Thyroid gland (tissue), 4 donors: ENCODE results near the gene MB21D2. TPM values are rescaled to one million over a fixed set of nuclear protein-coding genes. Genes with fewer than 3 reads are reported as not detected.

Source experiments
- DNase-seq, 2 donors: peaks; one replicate each; pipeline ENCODE4 v3.0.0-alpha.2; 2019
- H3K27ac ChIP-seq, 3 donors: fragments of 200-600 bp; sonication (generic); 1 replicate in 2 of 3; 2 replicates in 1 of 3; pipeline ENCODE4 v1.5.1; 2016 to 2019; ENCODE audit warnings: mild to moderate bottlenecking in 1 of 3, moderate library complexity in 1 of 3
- H3K27me3 ChIP-seq: fragments of 200-600 bp; sonication (generic); one replicate; pipeline ENCODE4 v1.5.1; 2019
- H3K36me3 ChIP-seq, 2 donors: fragments of 200-600 bp; sonication (generic); one replicate each; pipeline ENCODE4 v1.5.1; 2016 to 2019
- H3K4me1 ChIP-seq, 2 donors: fragments of 200-600 bp; sonication (generic); one replicate each; pipeline ENCODE4 v1.5.1; 2017 to 2019
- H3K4me3 ChIP-seq, 3 donors: fragments of 200-600 bp; sonication (generic); replicated peaks in 1 of 3; 1 replicate in 2 of 3; 2 replicates in 1 of 3; pipeline ENCODE4 v1.5.1; 2016; ENCODE audit warnings: mild to moderate bottlenecking in 1 of 3
- H3K9me3 ChIP-seq: fragments of 200-600 bp; sonication (generic); one replicate; pipeline ENCODE4 v1.5.1; 2017
- POLR2A ChIP-seq, 2 donors: fragments of 450-650 bp; IDR thresholded peaks; one replicate each; pipeline ENCODE4 v1.6.1; 2017; ENCODE audit warnings: antibody characterized with exemption in 2 of 2, mild to moderate bottlenecking in 2 of 2, moderate library complexity in 1 of 2
- WGBS, 2 donors: methylation state at CpG; one replicate each; pipeline ENCODE4 v1.1.5; 2017; 5-methylcytosine and 5-hydroxymethylcytosine counted together
- intact Hi-C: fragments of 100-400 bp; cut with DNase I; formaldehyde crosslinking; loops from one replicate; pipeline ENCODE4 v1.15.1; 2023
- total RNA-seq, 4 donors: library from RNA; depleted of rRNA; stranded (reverse); fragments of >200 nt; gene quantifications; one replicate each; pipeline ENCODE4 v1.2.3, GENCODE V29; 2016
- TF ChIP-seq, protein P1 (sequence below), 6 experiments: fragments of 200-600 bp in 3 of 6; fragments of 450-650 bp in 3 of 6; sonication (generic) in 3 of 6; IDR thresholded peaks; one replicate each; pipeline ENCODE4 v1.5.1; 2016 to 2019; ENCODE audit warnings: antibody characterized with exemption in 6 of 6, mild to moderate bottlenecking in 2 of 6, inconsistent platforms in 1 of 6, moderate library complexity in 1 of 6

The MB21D2 gene
- total RNA-seq, 4 donors from 2014 or later = 3.4 to 5.2 (median 3.9) TPM

DNA sequence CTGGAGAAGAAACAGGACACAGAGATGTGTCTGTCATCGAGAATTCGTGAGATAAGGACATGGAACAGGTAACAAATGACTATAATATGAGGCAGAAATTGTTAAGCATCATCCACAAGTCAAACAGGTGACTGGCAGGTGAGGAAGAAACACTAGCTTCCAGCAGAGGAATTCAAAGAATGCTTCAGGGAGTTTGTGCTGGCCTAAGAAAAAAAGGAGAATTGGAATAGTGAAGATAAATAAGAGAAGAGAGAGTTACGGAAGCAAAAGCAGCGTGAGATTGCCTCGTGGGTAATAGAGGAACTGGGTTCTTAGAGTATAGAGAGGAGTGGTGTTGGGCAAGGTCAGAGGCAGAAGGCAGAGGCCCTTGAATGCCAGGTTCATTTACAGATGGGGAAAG, 167.5 kb downstream of the MB21D2 start:
- H3K4me1 ChIP-seq = no peaks in the 10 kb centered on the region
- no peak overlapping the region for H3K4me3 ChIP-seq
- TF ChIP-seq, protein P1, sequence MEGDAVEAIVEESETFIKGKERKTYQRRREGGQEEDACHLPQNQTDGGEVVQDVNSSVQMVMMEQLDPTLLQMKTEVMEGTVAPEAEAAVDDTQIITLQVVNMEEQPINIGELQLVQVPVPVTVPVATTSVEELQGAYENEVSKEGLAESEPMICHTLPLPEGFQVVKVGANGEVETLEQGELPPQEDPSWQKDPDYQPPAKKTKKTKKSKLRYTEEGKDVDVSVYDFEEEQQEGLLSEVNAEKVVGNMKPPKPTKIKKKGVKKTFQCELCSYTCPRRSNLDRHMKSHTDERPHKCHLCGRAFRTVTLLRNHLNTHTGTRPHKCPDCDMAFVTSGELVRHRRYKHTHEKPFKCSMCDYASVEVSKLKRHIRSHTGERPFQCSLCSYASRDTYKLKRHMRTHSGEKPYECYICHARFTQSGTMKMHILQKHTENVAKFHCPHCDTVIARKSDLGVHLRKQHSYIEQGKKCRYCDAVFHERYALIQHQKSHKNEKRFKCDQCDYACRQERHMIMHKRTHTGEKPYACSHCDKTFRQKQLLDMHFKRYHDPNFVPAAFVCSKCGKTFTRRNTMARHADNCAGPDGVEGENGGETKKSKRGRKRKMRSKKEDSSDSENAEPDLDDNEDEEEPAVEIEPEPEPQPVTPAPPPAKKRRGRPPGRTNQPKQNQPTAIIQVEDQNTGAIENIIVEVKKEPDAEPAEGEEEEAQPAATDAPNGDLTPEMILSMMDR (IDR thresholded peaks at IDR 0.05) = no peak
- no peak for TF ChIP-seq POLR2A (IDR thresholded peaks at IDR 0.05)
- 52 to 57% methylated on average over 5 of the region's 5 CpGs for WGBS, 2 donors
- no peaks in the 10 kb centered on the region for H3K9me3 ChIP-seq
- H3K36me3 ChIP-seq = no peaks in the 10 kb centered on the region
- DNase-seq = no peak
- intact Hi-C loops = no loop called here
- no peak overlapping the region for H3K27ac ChIP-seq
- H3K27me3 ChIP-seq = no peaks in the 10 kb centered on the region

DNA sequence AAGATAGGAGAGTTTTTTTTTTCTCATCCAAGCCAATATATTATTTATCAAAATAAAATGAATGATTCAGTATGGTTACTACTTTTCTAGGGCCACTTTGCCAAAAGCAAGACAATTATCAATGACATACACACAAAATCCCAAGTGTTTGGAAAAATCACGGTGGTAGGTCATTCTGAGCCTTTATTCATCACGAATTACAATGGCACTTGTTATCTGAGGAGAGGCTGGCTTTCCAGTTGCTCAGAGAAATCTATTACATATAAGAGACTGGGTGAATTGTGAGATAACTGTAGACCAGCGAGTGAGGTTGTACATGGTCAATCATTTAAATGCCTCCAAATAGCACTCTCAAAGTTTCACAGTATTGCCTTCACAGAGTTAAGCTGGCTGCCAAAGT, 169.9 kb downstream of the MB21D2 start:
- intact Hi-C loops = no loop called here
- TF ChIP-seq, protein P1 (IDR thresholded peaks at IDR 0.05) = no peak
- TF ChIP-seq POLR2A (IDR thresholded peaks at IDR 0.05) = no peak
- no peak overlapping the region for H3K4me3 ChIP-seq
- H3K27ac ChIP-seq = no peak overlapping the region
- H3K9me3 ChIP-seq = no peaks in the 10 kb centered on the region
- no peaks in the 10 kb centered on the region for H3K4me1 ChIP-seq
- DNase-seq = no peak
- no peaks in the 10 kb centered on the region for H3K27me3 ChIP-seq
- WGBS, 2 donors = 50 to 65% methylated on average over 3 of the region's 3 CpGs
- H3K36me3 ChIP-seq = no peaks in the 10 kb centered on the region

DNA sequence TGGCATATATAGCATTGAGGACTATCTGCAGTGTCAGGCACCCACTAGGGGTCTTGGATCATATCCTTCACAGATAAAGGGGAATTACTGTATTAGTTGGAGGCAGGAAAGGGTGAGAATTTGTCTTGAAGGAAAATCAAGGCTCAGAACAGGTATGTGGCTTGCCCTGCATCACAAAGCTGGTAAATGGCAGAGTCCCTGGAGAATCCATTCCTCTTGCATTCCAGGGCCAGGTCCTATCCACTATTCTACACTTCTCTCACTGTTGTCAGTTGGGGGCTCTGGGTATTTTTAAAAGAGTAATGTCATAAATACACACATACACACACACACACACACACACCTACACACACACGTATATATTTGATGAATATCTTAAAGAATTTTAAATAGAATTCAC, 170.5 kb downstream of the MB21D2 start:
- no peak overlapping the region for H3K27ac ChIP-seq

More for the DNA sequence above, 170.5 kb downstream of the MB21D2 start:
- Histone ChIP-seq H3K9me3 (no peaks in the 10 kb centered on the region), H3K36me3 (no peaks in the 10 kb centered on the region), H3K4me3 (no peak overlapping the region), H3K27me3 (no peaks in the 10 kb centered on the region), H3K4me1 (no peaks in the 10 kb centered on the region)
- intact Hi-C loops = no loop called here
- WGBS, 2 donors = 74 to 76% methylated on average over 1 of the region's 1 CpG
- no peak for TF ChIP-seq POLR2A (IDR thresholded peaks at IDR 0.05)
- TF ChIP-seq, protein P1 (IDR thresholded peaks at IDR 0.05) = no peak
- DNase-seq = no peak

Other genes starting within 250 kb of the MB21D2 start
- 1 to 10 TPM in 3 of 4 donors, under 1 TPM in 1; 0.54 to 6.3 (median 3.9) TPM for gene FGF12, start 190.3 kb downstream of the MB21D2 start, total RNA-seq